ENCODE data around the gene FBXW7.

Gene FBXW7

GRCh38 chr4:152424977-152425376 is 110.9 kb downstream of the FBXW7 start:
- TF ChIP-seq POLR2AphosphoS5 (IDR thresholded peaks at IDR 0.05; ENCODE audit: low read depth, low read length) (no peak), POU2F2 (IDR thresholded peaks at IDR 0.05; ENCODE audit: low read depth, low read length) (no peak), PAX5 (IDR thresholded peaks at IDR 0.05; ENCODE audit: insufficient read depth, low read length, severe bottlenecking) (no peak), SPI1 (IDR thresholded peaks at IDR 0.05; ENCODE audit: low read depth, low read length) (no peak), POLR2A (IDR thresholded peaks at IDR 0.05; ENCODE audit: low read depth, low read length) (no peak), TAF1 (IDR thresholded peaks at IDR 0.05; ENCODE audit: low read depth, low read length) (no peak)
- no peak for DNase-seq (ENCODE audit: insufficient read length, low spot score)
- FAIRE-seq: peak; percentile 35

- TF ChIP-seq PAX5 (IDR thresholded peaks at IDR 0.05; ENCODE audit: insufficient read depth, low read length, severe bottlenecking) (no peak), POLR2A (IDR thresholded peaks at IDR 0.05; ENCODE audit: low read depth, low read length) (no peak), POLR2AphosphoS5 (IDR thresholded peaks at IDR 0.05; ENCODE audit: low read depth, low read length) (no peak), SPI1 (IDR thresholded peaks at IDR 0.05; ENCODE audit: low read depth, low read length) (no peak), POU2F2 (IDR thresholded peaks at IDR 0.05; ENCODE audit: low read depth, low read length) (no peak)
- no peak for FAIRE-seq
- DNase-seq (ENCODE audit: insufficient read length, low spot score): no peak
These were observed 111.5 kb downstream of the FBXW7 start for GRCh38 chr4:152424396-152424795.

- DNase-seq (ENCODE audit: insufficient read length, low spot score) (no peak), FAIRE-seq (no peak)
- no peak for TF ChIP-seq POLR2A (IDR thresholded peaks at IDR 0.05; ENCODE audit: low read depth, low read length)
- TF ChIP-seq TAF1 (IDR thresholded peaks at IDR 0.05; ENCODE audit: low read depth, low read length): no peak
- no peak for TF ChIP-seq POU2F2 (IDR thresholded peaks at IDR 0.05; ENCODE audit: low read depth, low read length)
- TF ChIP-seq POLR2AphosphoS5 (IDR thresholded peaks at IDR 0.05; ENCODE audit: low read depth, low read length): no peak
- no peak for TF ChIP-seq SPI1 (IDR thresholded peaks at IDR 0.05; ENCODE audit: low read depth, low read length)
- TF ChIP-seq PAX5 (IDR thresholded peaks at IDR 0.05; ENCODE audit: insufficient read depth, low read length, severe bottlenecking): no peak
These were observed 113.0 kb downstream of the FBXW7 start for GRCh38 chr4:152422817-152423320.

- DNase-seq (ENCODE audit: insufficient read length, low spot score) (no peak), FAIRE-seq (no peak)
- TF ChIP-seq SPI1 (IDR thresholded peaks at IDR 0.05; ENCODE audit: low read depth, low read length) (no peak), POLR2A (IDR thresholded peaks at IDR 0.05; ENCODE audit: low read depth, low read length) (no peak), TAF1 (IDR thresholded peaks at IDR 0.05; ENCODE audit: low read depth, low read length) (no peak), PAX5 (IDR thresholded peaks at IDR 0.05; ENCODE audit: insufficient read depth, low read length, severe bottlenecking) (no peak), POLR2AphosphoS5 (IDR thresholded peaks at IDR 0.05; ENCODE audit: low read depth, low read length) (no peak), POU2F2 (IDR thresholded peaks at IDR 0.05; ENCODE audit: low read depth, low read length) (no peak)
These were observed 114.3 kb downstream of the FBXW7 start for GRCh38 chr4:152421576-152421975.

GRCh38 chr4:152419809-152420208 is 116.1 kb downstream of the FBXW7 start:
- TF ChIP-seq POLR2AphosphoS5 (IDR thresholded peaks at IDR 0.05; ENCODE audit: low read depth, low read length): no peak
- TF ChIP-seq POU2F2 (IDR thresholded peaks at IDR 0.05; ENCODE audit: low read depth, low read length): no peak
- TF ChIP-seq TAF1 (IDR thresholded peaks at IDR 0.05; ENCODE audit: low read depth, low read length): no peak
- TF ChIP-seq POLR2A (IDR thresholded peaks at IDR 0.05; ENCODE audit: low read depth, low read length): no peak
- TF ChIP-seq SPI1 (IDR thresholded peaks at IDR 0.05; ENCODE audit: low read depth, low read length): no peak
- no peak for TF ChIP-seq PAX5 (IDR thresholded peaks at IDR 0.05; ENCODE audit: insufficient read depth, low read length, severe bottlenecking)
- no peak for DNase-seq (ENCODE audit: insufficient read length, low spot score)
- FAIRE-seq: peak; percentile 33

GRCh38 chr4:152417673-152418072 is 118.2 kb downstream of the FBXW7 start:
- DNase-seq (ENCODE audit: insufficient read length, low spot score) (no peak), FAIRE-seq (no peak)
- no peak for TF ChIP-seq POLR2AphosphoS5 (IDR thresholded peaks at IDR 0.05; ENCODE audit: low read depth, low read length)
- TF ChIP-seq PAX5 (IDR thresholded peaks at IDR 0.05; ENCODE audit: insufficient read depth, low read length, severe bottlenecking): no peak
- TF ChIP-seq POU2F2 (IDR thresholded peaks at IDR 0.05; ENCODE audit: low read depth, low read length): no peak
- no peak for TF ChIP-seq TAF1 (IDR thresholded peaks at IDR 0.05; ENCODE audit: low read depth, low read length)
- TF ChIP-seq SPI1 (IDR thresholded peaks at IDR 0.05; ENCODE audit: low read depth, low read length): no peak

GRCh38 chr4:152415980-152416379 is 119.9 kb downstream of the FBXW7 start:
- DNase-seq (ENCODE audit: insufficient read length, low spot score) (no peak), FAIRE-seq (no peak)
- TF ChIP-seq SPI1 (IDR thresholded peaks at IDR 0.05; ENCODE audit: low read depth, low read length) (no peak), POLR2AphosphoS5 (IDR thresholded peaks at IDR 0.05; ENCODE audit: low read depth, low read length) (no peak), PAX5 (IDR thresholded peaks at IDR 0.05; ENCODE audit: insufficient read depth, low read length, severe bottlenecking) (no peak), POU2F2 (IDR thresholded peaks at IDR 0.05; ENCODE audit: low read depth, low read length) (no peak), POLR2A (IDR thresholded peaks at IDR 0.05; ENCODE audit: low read depth, low read length) (no peak), TAF1 (IDR thresholded peaks at IDR 0.05; ENCODE audit: low read depth, low read length) (no peak)

- DNase-seq (ENCODE audit: insufficient read length, low spot score) (peak; percentile 5), FAIRE-seq (peak; percentile 80)
- TF ChIP-seq TAF1 (IDR thresholded peaks at IDR 0.05; ENCODE audit: low read depth, low read length) (no peak), POU2F2 (IDR thresholded peaks at IDR 0.05; ENCODE audit: low read depth, low read length) (no peak), POLR2AphosphoS5 (IDR thresholded peaks at IDR 0.05; ENCODE audit: low read depth, low read length) (no peak), SPI1 (IDR thresholded peaks at IDR 0.05; ENCODE audit: low read depth, low read length) (no peak), POLR2A (IDR thresholded peaks at IDR 0.05; ENCODE audit: low read depth, low read length) (no peak), PAX5 (IDR thresholded peaks at IDR 0.05; ENCODE audit: insufficient read depth, low read length, severe bottlenecking) (no peak)
These were observed 127.2 kb downstream of the FBXW7 start for GRCh38 chr4:152408514-152409327.

- FAIRE-seq (peak; percentile 16), DNase-seq (ENCODE audit: insufficient read length, low spot score) (no peak)
- TF ChIP-seq POLR2AphosphoS5 (IDR thresholded peaks at IDR 0.05; ENCODE audit: low read depth, low read length): no peak
- 0 out of 2 replicates have a peak, but pooled peaks have one; percentile 24 for TF ChIP-seq SPI1 (IDR thresholded peaks at IDR 0.05; ENCODE audit: low read depth, low read length)
These were observed 134.5 kb downstream of the FBXW7 start for GRCh38 chr4:152401424-152401823.

Data from GM12891 (cell line).